HTR-8/SVneo (cell line): ENCODE data around the gene KCNG2.

ENCODE experiments used
- DNase-seq: peaks from one replicate; pipeline ENCODE4 v3.0.0; 2011; ENCODE audit warnings: low spot score, mixed read lengths; ENCODE audit not compliant: insufficient read length
- FAIRE-seq: peaks from 2 replicates; lab custom pipeline; 2011; peaks lifted over from hg19 to GRCh38; lab: Jason Lieb, UNC

Gene KCNG2

GRCh38 chr18:79816092-79816491 is 18.4 kb downstream of the KCNG2 start:
- FAIRE-seq: no peak
- DNase-seq: no peak

GRCh38 chr18:79816981-79817606 is 19.4 kb downstream of the KCNG2 start:
- no peak for DNase-seq
- peak; percentile 81 for FAIRE-seq

- DNase-seq (no peak), FAIRE-seq (no peak)
Observed at GRCh38 chr18:79817607-79817998, 19.9 kb downstream of the KCNG2 start.

GRCh38 chr18:79818036-79818435 is 20.3 kb downstream of the KCNG2 start:
- FAIRE-seq: no peak
- DNase-seq: no peak

- no peak for FAIRE-seq
- no peak for DNase-seq
Observed at GRCh38 chr18:79818631-79819030, 20.9 kb downstream of the KCNG2 start.

GRCh38 chr18:79819064-79819967 is 21.6 kb downstream of the KCNG2 start:
- no peak for DNase-seq
- no peak for FAIRE-seq

- no peak for DNase-seq
- FAIRE-seq: no peak
Observed at GRCh38 chr18:79819968-79820351, 22.2 kb downstream of the KCNG2 start.

GRCh38 chr18:79823120-79823519 is 25.4 kb downstream of the KCNG2 start:
- DNase-seq (no peak), FAIRE-seq (no peak)

GRCh38 chr18:79825913-79826312 is 28.2 kb downstream of the KCNG2 start:
- DNase-seq: no peak
- no peak for FAIRE-seq

- FAIRE-seq (no peak), DNase-seq (no peak)
Observed at GRCh38 chr18:79826966-79827365, 29.2 kb downstream of the KCNG2 start.

- DNase-seq (no peak), FAIRE-seq (no peak)
Observed at GRCh38 chr18:79828258-79828657, 30.5 kb downstream of the KCNG2 start.

- DNase-seq: no peak
- no peak for FAIRE-seq
Observed at GRCh38 chr18:79829136-79829854, 31.6 kb downstream of the KCNG2 start.

- no peak for FAIRE-seq
- DNase-seq: no peak
Observed at GRCh38 chr18:79832169-79832568, 34.4 kb downstream of the KCNG2 start.

GRCh38 chr18:79834834-79835233 is 37.1 kb downstream of the KCNG2 start:
- FAIRE-seq (no peak), DNase-seq (no peak)

GRCh38 chr18:79841936-79842335 is 44.2 kb downstream of the KCNG2 start:
- FAIRE-seq: no peak

GRCh38 chr18:79844999-79845563 is 47.3 kb downstream of the KCNG2 start:
- FAIRE-seq (no peak), DNase-seq (no peak)

More at GRCh38 chr18:79841936-79842335, 44.2 kb downstream of the KCNG2 start:
- no peak for DNase-seq

GRCh38 chr18:79846936-79847557 is 49.3 kb downstream of the KCNG2 start:
- no peak for FAIRE-seq
- no peak for DNase-seq

- FAIRE-seq: no peak
Observed at GRCh38 chr18:79847606-79848293, 50.0 kb downstream of the KCNG2 start.

GRCh38 chr18:79848294-79848578 is 50.5 kb downstream of the KCNG2 start:
- DNase-seq: no peak

More at GRCh38 chr18:79847606-79848293, 50.0 kb downstream of the KCNG2 start:
- no peak for DNase-seq

More at GRCh38 chr18:79848294-79848578, 50.5 kb downstream of the KCNG2 start:
- FAIRE-seq: no peak
